ENCODE data around the gene DNAAF5. TPM values are rescaled to one million over a fixed set of nuclear protein-coding genes. Genes with fewer than 3 reads are reported as not detected.

DNAAF5 gene
- total and polyA plus RNA-seq, 2 donors (not counting 1 experiment from before 2014, with no cell fraction given), result 13.1 to 14.2 TPM

DNA sequence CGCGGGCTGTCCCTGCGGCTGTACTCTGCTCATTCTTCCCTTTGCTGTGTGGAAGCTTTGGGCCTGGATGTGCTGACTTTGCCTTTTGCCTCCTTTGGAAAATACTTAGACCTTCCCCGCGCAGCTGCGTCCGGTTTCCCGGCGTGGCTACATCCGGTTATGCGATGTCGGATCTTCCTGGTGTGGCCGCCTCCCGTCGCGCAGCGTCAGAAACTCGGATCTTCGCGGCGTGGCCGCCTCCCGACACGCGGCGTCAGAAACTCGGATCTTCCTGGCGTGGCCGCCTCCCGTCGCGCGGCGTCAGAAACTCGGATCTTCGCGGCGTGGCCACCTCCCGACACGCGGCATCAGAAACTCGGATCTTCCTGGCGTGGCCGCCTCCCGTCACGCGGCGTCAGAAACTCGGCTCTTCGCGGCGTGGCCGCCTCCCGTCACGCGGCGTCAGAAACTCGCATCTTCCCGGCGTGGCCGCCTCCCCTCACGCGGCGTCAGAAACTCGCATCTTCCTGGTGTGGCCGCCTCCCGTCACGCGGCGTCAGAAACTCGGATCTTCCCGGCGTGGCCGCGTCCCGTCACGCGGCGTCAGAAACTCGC, 55.5 kb downstream of the DNAAF5 start:
- no peak for DNase-seq (ENCODE audit: low read depth in 2 of 2)
- no peaks in the 10 kb centered on the region for H3K27me3 ChIP-seq (ENCODE audit: control insufficient read depth, insufficient read depth, low read length)
- no peak overlapping the region for H3K9ac ChIP-seq (ENCODE audit: insufficient read depth, low read length)
- H3K4me3 ChIP-seq (replicated peaks in 1 of 4; ENCODE audit: control extremely low read depth in 1 of 4, insufficient read depth in 1 of 4, low read depth in 3 of 4, low read length in 4 of 4), result no peak overlapping the region
- no peaks in the 10 kb centered on the region for H3K4me1 ChIP-seq (ENCODE audit: control insufficient read depth, extremely low read depth, insufficient read depth, low read length)
- no peak overlapping the region for H3K27ac ChIP-seq (ENCODE audit: insufficient read depth, low read length)
- TF ChIP-seq CTCF (conservative IDR thresholded peaks at IDR 0.05 in 1 of 2, IDR thresholded peaks at IDR 0.05 in 1 of 2; ENCODE audit: low read depth in 1 of 2, low read length in 2 of 2) (no peak), EZH2 (IDR thresholded peaks at IDR 0.05; ENCODE audit: low read length, missing control alignments) (no peak)
- peaks cover 17% of the 10 kb centered on the region for H3K36me3 ChIP-seq (ENCODE audit: control insufficient read depth, insufficient read depth, low read length)
- no peaks in the 10 kb centered on the region for H3K9me3 ChIP-seq (ENCODE audit: control insufficient read depth, insufficient read depth, low read depth, low read length)
- H4K20me1 ChIP-seq (ENCODE audit: control insufficient read depth, extremely low read depth, insufficient read depth, low read length), result no peaks in the 10 kb centered on the region
- no peak overlapping the region for H3K4me2 ChIP-seq (ENCODE audit: extremely low read depth, insufficient read depth, low read length)
- no peaks in the 10 kb centered on the region for H3K79me2 ChIP-seq (ENCODE audit: control insufficient read depth, insufficient read depth, low read length)
- H2AFZ ChIP-seq (ENCODE audit: low read length), result no peak overlapping the region

GRCh38 chr7:782718-783449, 56.4 kb downstream of the DNAAF5 start:
- Histone ChIP-seq H3K36me3 (ENCODE audit: control insufficient read depth, insufficient read depth, low read length) (peaks cover 17% of the 10 kb centered on the region), H3K9me3 (ENCODE audit: control insufficient read depth, insufficient read depth, low read depth, low read length) (no peaks in the 10 kb centered on the region), H3K4me2 (ENCODE audit: extremely low read depth, insufficient read depth, low read length) (no peak overlapping the region), H3K27ac (ENCODE audit: insufficient read depth, low read length) (no peak overlapping the region), H4K20me1 (ENCODE audit: control insufficient read depth, extremely low read depth, insufficient read depth, low read length) (no peaks in the 10 kb centered on the region), H3K4me3 (replicated peaks in 1 of 4; ENCODE audit: control extremely low read depth in 1 of 4, insufficient read depth in 1 of 4, low read depth in 3 of 4, low read length in 4 of 4) (no peak overlapping the region), H3K27me3 (ENCODE audit: control insufficient read depth, insufficient read depth, low read length) (no peaks in the 10 kb centered on the region), H3K79me2 (ENCODE audit: control insufficient read depth, insufficient read depth, low read length) (no peaks in the 10 kb centered on the region), H3K4me1 (ENCODE audit: control insufficient read depth, extremely low read depth, insufficient read depth, low read length) (no peaks in the 10 kb centered on the region), H3K9ac (ENCODE audit: insufficient read depth, low read length) (no peak overlapping the region), H2AFZ (ENCODE audit: low read length) (no peak overlapping the region)
- no peak for TF ChIP-seq CTCF (conservative IDR thresholded peaks at IDR 0.05 in 1 of 2, IDR thresholded peaks at IDR 0.05 in 1 of 2; ENCODE audit: low read depth in 1 of 2, low read length in 2 of 2)
- no peak for TF ChIP-seq EZH2 (IDR thresholded peaks at IDR 0.05; ENCODE audit: low read length, missing control alignments)
- DNase-seq (ENCODE audit: low read depth in 2 of 2), result no peak

DNA sequence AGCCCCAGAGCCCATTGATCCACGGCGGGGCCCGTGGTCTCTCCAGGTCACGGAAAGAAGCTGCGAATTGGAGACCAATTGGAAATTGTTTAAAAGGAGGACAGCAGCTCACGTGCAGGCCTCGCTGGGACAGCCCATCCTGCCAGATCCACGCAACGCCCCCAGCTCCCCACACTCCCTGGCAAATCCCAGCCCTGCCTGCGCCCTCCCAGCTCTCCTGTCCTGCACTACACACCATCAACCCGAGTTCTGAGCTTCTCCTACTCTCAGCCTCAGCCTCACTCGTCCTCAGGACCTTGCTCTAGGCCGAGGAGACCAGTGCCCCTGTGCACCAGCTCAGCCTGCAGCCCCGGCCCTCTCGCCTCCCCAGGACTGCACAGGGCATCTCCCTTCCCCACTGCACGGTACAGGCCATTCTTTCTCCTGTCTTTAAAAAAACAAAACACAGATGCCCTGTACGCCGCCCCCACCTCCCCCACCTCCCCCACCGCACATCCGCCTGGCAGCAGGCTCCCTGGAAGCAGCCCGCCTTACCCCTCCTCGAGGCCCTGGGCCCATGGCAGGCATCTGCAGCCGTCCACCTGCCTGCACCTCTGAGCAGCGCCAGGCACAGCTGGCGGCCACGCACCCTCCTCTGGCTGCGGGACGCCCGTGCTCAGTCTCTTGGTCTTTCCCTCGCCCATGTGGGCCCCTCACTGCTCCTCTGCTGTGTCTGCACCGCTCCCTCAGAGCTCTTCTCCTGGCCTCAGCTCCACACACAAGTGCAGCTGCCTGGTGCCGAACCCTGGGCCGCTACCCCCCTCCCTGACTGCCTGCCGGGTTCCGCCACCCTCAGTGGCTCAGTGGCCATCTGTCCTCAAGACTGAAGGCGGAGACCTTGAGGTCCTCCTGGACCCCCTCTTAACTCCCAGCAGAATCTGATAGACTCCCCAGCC, 57.3 kb downstream of the DNAAF5 start:
- no peak overlapping the region for H2AFZ ChIP-seq (ENCODE audit: low read length)
- H3K27me3 ChIP-seq (ENCODE audit: control insufficient read depth, insufficient read depth, low read length), result no peaks in the 10 kb centered on the region
- no peaks in the 10 kb centered on the region for H4K20me1 ChIP-seq (ENCODE audit: control insufficient read depth, extremely low read depth, insufficient read depth, low read length)
- TF ChIP-seq EZH2 (IDR thresholded peaks at IDR 0.05; ENCODE audit: low read length, missing control alignments) (no peak), CTCF (conservative IDR thresholded peaks at IDR 0.05 in 1 of 2, IDR thresholded peaks at IDR 0.05 in 1 of 2; ENCODE audit: low read depth in 1 of 2, low read length in 2 of 2) (no peak)
- H3K27ac ChIP-seq (ENCODE audit: insufficient read depth, low read length), result no peak overlapping the region
- H3K79me2 ChIP-seq (ENCODE audit: control insufficient read depth, insufficient read depth, low read length), result no peaks in the 10 kb centered on the region
- H3K4me1 ChIP-seq (ENCODE audit: control insufficient read depth, extremely low read depth, insufficient read depth, low read length), result no peaks in the 10 kb centered on the region
- no peak overlapping the region for H3K9ac ChIP-seq (ENCODE audit: insufficient read depth, low read length)
- DNase-seq (ENCODE audit: low read depth in 2 of 2), result no peak
- H3K36me3 ChIP-seq (ENCODE audit: control insufficient read depth, insufficient read depth, low read length), result peaks cover 17% of the 10 kb centered on the region
- H3K4me2 ChIP-seq (ENCODE audit: extremely low read depth, insufficient read depth, low read length), result no peak overlapping the region
- H3K9me3 ChIP-seq (ENCODE audit: control insufficient read depth, insufficient read depth, low read depth, low read length), result no peaks in the 10 kb centered on the region
- H3K4me3 ChIP-seq (replicated peaks in 1 of 4; ENCODE audit: control extremely low read depth in 1 of 4, insufficient read depth in 1 of 4, low read depth in 3 of 4, low read length in 4 of 4), result no peak overlapping the region

All from fibroblast of lung (primary cell).